ENCODE results near the gene GASK1B.
A peak's percentile ranks its signal among the peaks of the same experiment; 100 is the strongest.

The GASK1B gene

DNA sequence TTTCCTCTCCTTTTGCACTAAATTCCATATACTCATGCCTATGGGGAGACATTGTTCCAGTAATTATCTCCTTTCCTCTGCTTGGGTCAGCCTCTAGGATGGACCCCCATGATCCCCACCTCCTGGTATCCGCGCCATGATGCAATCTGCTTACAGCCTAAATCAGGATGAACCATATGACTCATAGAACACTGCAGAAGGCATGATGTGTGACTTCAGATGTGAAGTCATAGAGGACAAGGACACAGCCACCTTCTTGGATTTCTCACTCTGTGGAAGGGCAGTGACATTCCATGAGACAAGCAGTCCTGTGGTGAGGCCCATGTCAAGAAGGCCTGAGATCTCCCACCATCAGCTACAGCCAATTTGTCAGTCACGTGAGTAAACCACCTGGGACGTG, 28.5 kb upstream of the GASK1B start:
- TF ChIP-seq, protein P1, sequence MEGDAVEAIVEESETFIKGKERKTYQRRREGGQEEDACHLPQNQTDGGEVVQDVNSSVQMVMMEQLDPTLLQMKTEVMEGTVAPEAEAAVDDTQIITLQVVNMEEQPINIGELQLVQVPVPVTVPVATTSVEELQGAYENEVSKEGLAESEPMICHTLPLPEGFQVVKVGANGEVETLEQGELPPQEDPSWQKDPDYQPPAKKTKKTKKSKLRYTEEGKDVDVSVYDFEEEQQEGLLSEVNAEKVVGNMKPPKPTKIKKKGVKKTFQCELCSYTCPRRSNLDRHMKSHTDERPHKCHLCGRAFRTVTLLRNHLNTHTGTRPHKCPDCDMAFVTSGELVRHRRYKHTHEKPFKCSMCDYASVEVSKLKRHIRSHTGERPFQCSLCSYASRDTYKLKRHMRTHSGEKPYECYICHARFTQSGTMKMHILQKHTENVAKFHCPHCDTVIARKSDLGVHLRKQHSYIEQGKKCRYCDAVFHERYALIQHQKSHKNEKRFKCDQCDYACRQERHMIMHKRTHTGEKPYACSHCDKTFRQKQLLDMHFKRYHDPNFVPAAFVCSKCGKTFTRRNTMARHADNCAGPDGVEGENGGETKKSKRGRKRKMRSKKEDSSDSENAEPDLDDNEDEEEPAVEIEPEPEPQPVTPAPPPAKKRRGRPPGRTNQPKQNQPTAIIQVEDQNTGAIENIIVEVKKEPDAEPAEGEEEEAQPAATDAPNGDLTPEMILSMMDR (IDR thresholded peaks at IDR 0.05; ENCODE audit: control insufficient read depth, extremely low read depth, insufficient read depth) = no peak
- no peak for DNase-seq (ENCODE audit: low read depth)
- no peak overlapping the region for H3K4me3 ChIP-seq (ENCODE audit: low read depth, low read length)

GRCh38 chr4:158200214-158200613, 27.4 kb upstream of the GASK1B start:
- DNase-seq (ENCODE audit: low read depth) = no peak
- TF ChIP-seq, protein P1 (IDR thresholded peaks at IDR 0.05; ENCODE audit: control insufficient read depth, extremely low read depth, insufficient read depth) = no peak
- H3K4me3 ChIP-seq (ENCODE audit: low read depth, low read length) = no peak overlapping the region

- DNase-seq (ENCODE audit: low read depth) = no peak
- TF ChIP-seq, protein P1 (IDR thresholded peaks at IDR 0.05; ENCODE audit: control insufficient read depth, extremely low read depth, insufficient read depth) = no peak
- H3K4me3 ChIP-seq (ENCODE audit: low read depth, low read length) = no peak overlapping the region
These were observed 24.5 kb upstream of the GASK1B start for GRCh38 chr4:158197194-158197776.

- DNase-seq (ENCODE audit: low read depth) = no peak
- H3K4me3 ChIP-seq (ENCODE audit: low read depth, low read length) = no peak overlapping the region
- TF ChIP-seq, protein P1 (IDR thresholded peaks at IDR 0.05; ENCODE audit: control insufficient read depth, extremely low read depth, insufficient read depth) = no peak
These were observed 22.5 kb upstream of the GASK1B start for GRCh38 chr4:158195297-158195696.

- DNase-seq (ENCODE audit: low read depth) = no peak
- no peak overlapping the region for H3K4me3 ChIP-seq (ENCODE audit: low read depth, low read length)
- TF ChIP-seq, protein P1 (IDR thresholded peaks at IDR 0.05; ENCODE audit: control insufficient read depth, extremely low read depth, insufficient read depth) = peak; percentile 55
These were observed 20.4 kb upstream of the GASK1B start for GRCh38 chr4:158193171-158193749.

- TF ChIP-seq, protein P1 (IDR thresholded peaks at IDR 0.05; ENCODE audit: control insufficient read depth, extremely low read depth, insufficient read depth) = no peak
- no peak for DNase-seq (ENCODE audit: low read depth)
- H3K4me3 ChIP-seq (ENCODE audit: low read depth, low read length) = no peak overlapping the region
These were observed 19.8 kb upstream of the GASK1B start for GRCh38 chr4:158192439-158193158.
